B cell (primary cell): ENCODE measurements around the gene MAP3K14. TPM values are rescaled to one million over a fixed set of nuclear protein-coding genes. Genes with fewer than 3 reads are reported as not detected.

Experiments used
- ATAC-seq: fragments of 200-7000 bp; cut with Tn5 transposase; one replicate; pipeline ENCODE4 v1.10.0; 2021; ENCODE audit warnings: low read depth, mild to moderate bottlenecking, moderate number of reproducible peaks, moderate library complexity
- CTCF ChIA-PET: fragments of 350-600 bp; sonication (Branson Sonifier 250); formaldehyde crosslinking; loops from one replicate; lab custom pipeline; 2021; ENCODE audit warnings: antibody characterized with exemption, inconsistent platforms; lab: Charles Lee
- POLR2A ChIA-PET: fragments of 350-600 bp; sonication (Branson Sonifier 250); formaldehyde crosslinking; loops from one replicate; lab custom pipeline; 2021; ENCODE audit warnings: antibody characterized with exemption; lab: Charles Lee
- DNase-seq: peaks from one replicate; pipeline ENCODE4 v3.0.0; 2013
- H2AFZ ChIP-seq: 2 replicates; pipeline ENCODE4 v1.6.1; 2012; ENCODE audit warnings: mild to moderate bottlenecking, low read depth, low read length; ENCODE audit not compliant: insufficient read depth, poor library complexity, severe bottlenecking
- H3K27ac ChIP-seq, 2 donors: 1 replicate in 1 of 2; 2 replicates in 1 of 2; pipeline ENCODE4 v1.5.1; 2012 to 2013; ENCODE audit warnings: low read length in 2 of 2, mild to moderate bottlenecking in 2 of 2, moderate library complexity in 1 of 2
- H3K27me3 ChIP-seq, 4 experiments: fragments of 200-600 bp in 1 of 4; sonication (generic) in 1 of 4; replicated peaks in 1 of 4; 1 replicate in 2 of 4; 2 replicates in 2 of 4; pipeline versions ENCODE4 v1.6.1 to v1.7.0; 2013 to 2016; ENCODE audit warnings: low read length in 3 of 4, mild to moderate bottlenecking in 2 of 4, mixed read lengths in 1 of 4, moderate library complexity in 1 of 4; ENCODE audit not compliant: insufficient read depth in 4 of 4, control insufficient read depth in 3 of 4; ENCODE audit errors: control extremely low read depth in 1 of 4
- H3K36me3 ChIP-seq, 2 experiments: replicated peaks in 1 of 2; 1 replicate in 1 of 2; 2 replicates in 1 of 2; pipeline versions ENCODE4 v1.6.1 to v1.7.1; 2013; ENCODE audit warnings: low read length in 1 of 2; ENCODE audit not compliant: insufficient read depth in 2 of 2, control insufficient read depth in 1 of 2; ENCODE audit errors: control extremely low read depth in 1 of 2, extremely low read depth in 1 of 2
- H3K4me1 ChIP-seq, 2 donors: fragments of 200-600 bp in 1 of 2; sonication (generic) in 1 of 2; 1 replicate in 1 of 2; 2 replicates in 1 of 2; pipeline versions ENCODE4 v1.5.1 to v1.6.1; 2013 to 2017; ENCODE audit warnings: low read length in 2 of 2; ENCODE audit not compliant: control insufficient read depth in 2 of 2, insufficient read depth in 2 of 2
- H3K4me2 ChIP-seq: replicated peaks from 2 replicates; pipeline ENCODE3; 2012; ENCODE audit warnings: mild to moderate bottlenecking, low read depth, low read length; ENCODE audit not compliant: poor library complexity, severe bottlenecking
- H3K4me3 ChIP-seq, 5 experiments: fragments of 200-600 bp in 1 of 5; sonication (generic) in 1 of 5; 1 replicate in 3 of 5; 2 replicates in 2 of 5; pipeline versions ENCODE4 v1.5.1 to v1.7.0; 2011 to 2016; ENCODE audit warnings: low read length in 4 of 5, mild to moderate bottlenecking in 4 of 5, low read depth in 2 of 5, control low read depth in 1 of 5, moderate library complexity in 1 of 5; ENCODE audit not compliant: insufficient read depth in 1 of 5; ENCODE audit errors: control extremely low read depth in 1 of 5, extremely low read depth in 1 of 5
- H3K79me2 ChIP-seq: fragments of 200-600 bp; sonication (generic); one replicate; pipeline ENCODE4 v1.6.0; 2016; ENCODE audit warnings: low read length; ENCODE audit not compliant: control insufficient read depth, insufficient read depth
- H3K9ac ChIP-seq: fragments of 200-600 bp; sonication (generic); 2 replicates; pipeline ENCODE4 v1.6.1; 2017; ENCODE audit warnings: mild to moderate bottlenecking, low read length, moderate library complexity
- H3K9me3 ChIP-seq, 3 donors: one replicate each; pipeline versions ENCODE4 v1.6.1 to v1.7.1; 2013; ENCODE audit warnings: low read length in 2 of 3; ENCODE audit not compliant: control insufficient read depth in 2 of 3, insufficient read depth in 1 of 3; ENCODE audit errors: control extremely low read depth in 1 of 3
- H4K20me1 ChIP-seq: 2 replicates; pipeline ENCODE4 v1.6.0; 2012; ENCODE audit warnings: mild to moderate bottlenecking, low read length; ENCODE audit not compliant: insufficient read depth, control insufficient read depth, poor library complexity, severe bottlenecking
- H3K27ac Mint-ChIP-seq: one replicate; pipeline ENCODE4 v1.8.0; 2021; ENCODE audit warnings: mixed read lengths
- H3K27me3 Mint-ChIP-seq: one replicate; pipeline ENCODE4 v1.8.0; 2021; ENCODE audit warnings: mixed read lengths
- H3K4me1 Mint-ChIP-seq: one replicate; pipeline ENCODE4 v1.8.0; 2021; ENCODE audit warnings: mixed read lengths
- H3K4me3 Mint-ChIP-seq: one replicate; pipeline ENCODE4 v1.8.0; 2021; ENCODE audit warnings: mixed read lengths
- H3K9me3 Mint-ChIP-seq: one replicate; pipeline ENCODE4 v1.8.0; 2022; ENCODE audit warnings: mixed read lengths; ENCODE audit not compliant: insufficient read depth
- EZH2 ChIP-seq: IDR thresholded peaks from 2 replicates; pipeline ENCODE4 v1.6.1; 2012; ENCODE audit warnings: borderline replicate concordance, low read depth, mild to moderate bottlenecking, moderate library complexity, low read length; ENCODE audit not compliant: insufficient read depth, poor library complexity, severe bottlenecking
- WGBS: methylation state at CpG from one replicate; pipeline ENCODE4 v1.1.5; 2013; ENCODE audit warnings: missing lambda C conversion rate; ENCODE audit not compliant: insufficient coverage; 5-methylcytosine and 5-hydroxymethylcytosine counted together
- intact Hi-C: fragments of 100-400 bp; cut with micrococcal nuclease; formaldehyde crosslinking; loops from one replicate; pipeline ENCODE4 v1.10.0; 2022
- polyA plus RNA-seq: library from polyadenylated mRNA; depleted of rRNA; stranded (reverse); fragments of >200 nt; gene quantifications from 2 replicates; pipeline ENCODE4 v1.2.3, GENCODE V29; 2012
- total RNA-seq, 2 donors: library from RNA; stranded (reverse); fragments of 120-200 nt in 1 of 2; gene quantifications; 1 replicate in 1 of 2; 2 replicates in 1 of 2; pipeline versions ENCODE4 v1.2.3 to v1.2.4, GENCODE V29; 2013 to 2022
- TF ChIP-seq, protein P1 (sequence below): fragments of 200-600 bp; IDR thresholded peaks from one replicate; pipeline ENCODE4 v1.8.0; 2022; ENCODE audit warnings: antibody characterized with exemption, mild to moderate bottlenecking

Gene MAP3K14
- total and polyA plus RNA-seq, 2 donors (not counting 1 experiment from before 2014, with no cell fraction given): 66.1 to 84.1 TPM

DNA sequence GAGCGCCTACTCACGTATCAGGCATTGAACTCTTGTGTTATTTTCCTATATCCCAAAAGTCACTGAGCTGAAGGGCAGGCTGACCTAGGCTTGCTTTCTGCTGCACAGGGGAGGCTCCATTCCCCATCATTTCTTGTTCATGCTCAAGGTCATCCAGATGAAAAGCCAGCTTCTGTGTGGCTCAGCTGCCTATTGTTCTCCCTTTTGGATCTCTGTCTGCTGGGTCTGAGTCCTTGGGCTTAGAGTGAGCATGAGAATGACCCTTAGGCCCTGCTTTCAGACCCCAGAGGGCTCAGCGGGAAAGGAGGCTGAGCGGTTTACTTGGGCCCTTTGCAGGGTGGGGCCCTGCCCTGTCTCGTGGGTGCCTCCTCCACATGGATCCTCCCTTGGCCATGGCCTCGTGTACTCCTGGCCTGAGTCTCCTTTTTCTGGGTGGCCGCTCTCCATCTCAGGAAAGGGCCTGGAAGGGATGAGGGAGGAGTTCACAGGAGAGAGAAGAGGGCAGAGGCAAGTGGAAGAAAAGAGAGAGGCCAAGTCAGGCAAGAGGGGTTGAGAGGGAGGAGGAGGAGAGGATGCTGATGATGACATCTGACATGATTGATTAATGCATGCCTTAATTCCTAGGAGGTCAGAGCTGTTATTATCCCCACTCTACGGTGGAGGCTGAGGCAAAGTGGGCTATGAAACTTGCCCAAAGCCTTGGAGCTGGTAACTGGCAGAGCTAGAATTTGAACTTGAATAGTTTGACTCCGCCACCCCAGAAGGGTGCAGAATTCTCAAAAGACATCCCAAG lies 19.8 kb upstream of the MAP3K14 start:
- Histone ChIP-seq H3K9ac (no peak overlapping the region), H3K9me3 (no peaks in the 10 kb centered on the region), H3K79me2 (no peaks in the 10 kb centered on the region), H3K4me3 (no peak overlapping the region), H2AFZ (no peak overlapping the region), H3K36me3 (no peaks in the 10 kb centered on the region), H3K4me2 (no peak overlapping the region), H3K27ac (no peak overlapping the region), H4K20me1 (no peaks in the 10 kb centered on the region), H3K4me1 (peaks cover 27 to 30% of the 10 kb centered on the region in 2 donors), H3K27me3 (no peaks in the 10 kb centered on the region)
- Mint-ChIP-seq H3K4me3 (no peak overlapping the region), H3K27me3 (peaks cover 3% of the 10 kb centered on the region), H3K27ac (no peak overlapping the region), H3K4me1 (peaks cover 32% of the 10 kb centered on the region), H3K9me3 (no peaks in the 10 kb centered on the region)
- no peak for ATAC-seq
- TF ChIP-seq, protein P1, sequence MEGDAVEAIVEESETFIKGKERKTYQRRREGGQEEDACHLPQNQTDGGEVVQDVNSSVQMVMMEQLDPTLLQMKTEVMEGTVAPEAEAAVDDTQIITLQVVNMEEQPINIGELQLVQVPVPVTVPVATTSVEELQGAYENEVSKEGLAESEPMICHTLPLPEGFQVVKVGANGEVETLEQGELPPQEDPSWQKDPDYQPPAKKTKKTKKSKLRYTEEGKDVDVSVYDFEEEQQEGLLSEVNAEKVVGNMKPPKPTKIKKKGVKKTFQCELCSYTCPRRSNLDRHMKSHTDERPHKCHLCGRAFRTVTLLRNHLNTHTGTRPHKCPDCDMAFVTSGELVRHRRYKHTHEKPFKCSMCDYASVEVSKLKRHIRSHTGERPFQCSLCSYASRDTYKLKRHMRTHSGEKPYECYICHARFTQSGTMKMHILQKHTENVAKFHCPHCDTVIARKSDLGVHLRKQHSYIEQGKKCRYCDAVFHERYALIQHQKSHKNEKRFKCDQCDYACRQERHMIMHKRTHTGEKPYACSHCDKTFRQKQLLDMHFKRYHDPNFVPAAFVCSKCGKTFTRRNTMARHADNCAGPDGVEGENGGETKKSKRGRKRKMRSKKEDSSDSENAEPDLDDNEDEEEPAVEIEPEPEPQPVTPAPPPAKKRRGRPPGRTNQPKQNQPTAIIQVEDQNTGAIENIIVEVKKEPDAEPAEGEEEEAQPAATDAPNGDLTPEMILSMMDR: no peak
- no peak for TF ChIP-seq EZH2
- WGBS: 95% methylated on average over 8 of the region's 9 CpGs
- CTCF ChIA-PET: interaction anchor here (0.7 to 1.1 kb wide), 2 partner anchors 21 to 60 kb away, joined by 3 read pairs; no protein-coding TSS in a partner anchor
- DNase-seq: no peak
- POLR2A ChIA-PET: no interaction called here
- intact Hi-C loops: no loop called here

DNA sequence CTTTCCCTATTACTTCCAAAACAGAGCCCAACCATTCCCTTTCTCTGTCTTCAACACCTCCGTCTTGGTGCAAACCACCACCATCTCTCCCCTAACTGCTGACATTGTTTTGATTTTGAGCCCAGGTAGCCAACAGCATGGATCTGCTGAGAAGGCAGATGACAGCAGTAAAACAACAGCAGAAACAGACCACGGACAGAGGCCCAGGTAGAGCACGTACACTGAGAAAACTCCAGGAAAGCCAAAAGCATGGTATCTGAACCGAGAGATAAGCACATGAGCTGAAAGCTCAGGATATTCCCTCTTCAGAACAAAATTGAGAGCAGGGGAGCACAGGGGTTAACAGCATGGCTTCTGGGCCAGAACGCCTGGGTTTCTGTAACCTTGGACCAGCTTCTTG lies 18.9 kb upstream of the MAP3K14 start:
- Mint-ChIP-seq H3K9me3 (no peaks in the 10 kb centered on the region), H3K4me3 (no peak overlapping the region), H3K4me1 (peaks cover 32% of the 10 kb centered on the region), H3K27ac (no peak overlapping the region), H3K27me3 (no peaks in the 10 kb centered on the region)
- ChIA-PET POLR2A (no interaction called here), CTCF (interaction anchor here (1.1 kb wide), 2 partner anchors 37 to 59 kb away, joined by 3 to 4 read pairs; no protein-coding TSS in a partner anchor)
- H3K4me3 ChIP-seq: no peak overlapping the region
- DNase-seq (no peak), ATAC-seq (no peak)
- peaks cover 27 to 30% of the 10 kb centered on the region in 2 donors for H3K4me1 ChIP-seq
- no peaks in the 10 kb centered on the region for H3K9me3 ChIP-seq
- H3K79me2 ChIP-seq: no peaks in the 10 kb centered on the region
- no peaks in the 10 kb centered on the region for H3K27me3 ChIP-seq
- no peaks in the 10 kb centered on the region for H3K36me3 ChIP-seq
- TF ChIP-seq EZH2: no peak
- TF ChIP-seq, protein P1: no peak
- 98% methylated on average over 5 of the region's 5 CpGs for WGBS
- no peak overlapping the region for H3K27ac ChIP-seq
- no peaks in the 10 kb centered on the region for H4K20me1 ChIP-seq
- H3K4me2 ChIP-seq: no peak overlapping the region
- intact Hi-C loops: no loop called here
- no peak overlapping the region for H3K9ac ChIP-seq
- no peak overlapping the region for H2AFZ ChIP-seq
